GM18511 (cell line): ENCODE data around the gene MEOX2.

Experiments used
- ATAC-seq: cut with Tn5 transposase; IDR thresholded peaks from one replicate; pipeline ENCODE4 v1.9.1; 2021; ENCODE audit warnings: mild to moderate bottlenecking, moderate library complexity; ENCODE audit not compliant: unreplicated experiment

The MEOX2 gene

GRCh38 chr7:15618275-15618674 is 68.2 kb downstream of the MEOX2 start:
- ATAC-seq = no peak

GRCh38 chr7:15612205-15612604 is 74.3 kb downstream of the MEOX2 start:
- ATAC-seq = no peak

GRCh38 chr7:15610503-15610902 is 76.0 kb downstream of the MEOX2 start:
- ATAC-seq = no peak

- no peak for ATAC-seq
Measured at GRCh38 chr7:15609287-15609686, 77.2 kb downstream of the MEOX2 start.

- no peak for ATAC-seq
Measured at GRCh38 chr7:15607529-15608210, 78.8 kb downstream of the MEOX2 start.

GRCh38 chr7:15606561-15606960 is 79.9 kb downstream of the MEOX2 start:
- ATAC-seq = no peak

GRCh38 chr7:15604166-15604565 is 82.3 kb downstream of the MEOX2 start:
- no peak for ATAC-seq

GRCh38 chr7:15603124-15603523 is 83.4 kb downstream of the MEOX2 start:
- no peak for ATAC-seq

- ATAC-seq = no peak
Measured at GRCh38 chr7:15602236-15602635, 84.2 kb downstream of the MEOX2 start.

GRCh38 chr7:15601175-15601574 is 85.3 kb downstream of the MEOX2 start:
- ATAC-seq = no peak

GRCh38 chr7:15600298-15600697 is 86.2 kb downstream of the MEOX2 start:
- ATAC-seq = no peak

- ATAC-seq = no peak
Measured at GRCh38 chr7:15594461-15594860, 92.0 kb downstream of the MEOX2 start.

GRCh38 chr7:15593382-15593781 is 93.1 kb downstream of the MEOX2 start:
- no peak for ATAC-seq

- ATAC-seq = no peak
Measured at GRCh38 chr7:15586266-15586665, 100.2 kb downstream of the MEOX2 start.

GRCh38 chr7:15584575-15584974 is 101.9 kb downstream of the MEOX2 start:
- ATAC-seq = no peak

- no peak for ATAC-seq
Measured at GRCh38 chr7:15582773-15583172, 103.7 kb downstream of the MEOX2 start.

- ATAC-seq = no peak
Measured at GRCh38 chr7:15581352-15581951, 105.0 kb downstream of the MEOX2 start.

- no peak for ATAC-seq
Measured at GRCh38 chr7:15580604-15581351, 105.7 kb downstream of the MEOX2 start.

GRCh38 chr7:15577600-15577999 is 108.9 kb downstream of the MEOX2 start:
- no peak for ATAC-seq

- ATAC-seq = no peak
Measured at GRCh38 chr7:15571301-15571878, 115.1 kb downstream of the MEOX2 start.

GRCh38 chr7:15567652-15568051 is 118.8 kb downstream of the MEOX2 start:
- ATAC-seq = no peak

GRCh38 chr7:15567036-15567435 is 119.4 kb downstream of the MEOX2 start:
- ATAC-seq = no peak
